H1 (cell line): Measurements from ENCODE around the gene BAK1. TPM values are rescaled to one million over a fixed set of nuclear protein-coding genes. Genes with fewer than 3 reads are reported as not detected.
A peak's percentile ranks its signal among the peaks of the same experiment; 100 is the strongest.

Experiments
- CTCF ChIA-PET: fragments of 300-600 bp; sonication (Branson Sonifier 250); formaldehyde crosslinking; loops from one replicate; lab custom pipeline; 2021; ENCODE audit not compliant: partially characterized antibody; lab: Charles Lee
- POLR2A ChIA-PET: fragments of 300-600 bp; sonication (Branson Sonifier 250); formaldehyde crosslinking; loops from one replicate; lab custom pipeline; 2021; ENCODE audit warnings: inconsistent platforms; ENCODE audit not compliant: partially characterized antibody; lab: Charles Lee
- DNase-seq, 2 experiments: peaks; one replicate each; pipeline versions ENCODE4 v3.0.0 to v3.0.0-alpha.2; 2010 to 2022; ENCODE audit warnings: low spot score in 2 of 2, low read depth in 1 of 2, mixed read lengths in 1 of 2
- FAIRE-seq: peaks from 2 replicates; lab custom pipeline; 2011; peaks lifted over from hg19 to GRCh38; lab: Jason Lieb, UNC
- H2AFZ ChIP-seq: 2 replicates; pipeline ENCODE4 v1.8.1; 2012; ENCODE audit warnings: low read length, inconsistent platforms
- H2AK5ac ChIP-seq: 2 replicates; pipeline ENCODE4 v1.6.1; 2013; ENCODE audit warnings: low read depth, low read length
- H2BK120ac ChIP-seq: replicated peaks from 2 replicates; pipeline ENCODE3; 2013; ENCODE audit warnings: low read depth, low read length, inconsistent platforms
- H2BK12ac ChIP-seq: 2 replicates; pipeline ENCODE4 v1.6.1; 2013; ENCODE audit warnings: low read depth, low read length
- H2BK15ac ChIP-seq: 2 replicates; pipeline ENCODE4 v1.6.1; 2013; ENCODE audit warnings: low read length
- H2BK20ac ChIP-seq: 2 replicates; pipeline ENCODE4 v1.6.1; 2013; ENCODE audit warnings: low read length
- H2BK5ac ChIP-seq: 2 replicates; pipeline ENCODE4 v1.6.1; 2013; ENCODE audit warnings: low read depth, low read length
- H3K14ac ChIP-seq: 2 replicates; pipeline ENCODE4 v1.6.1; 2013; ENCODE audit warnings: inconsistent platforms; ENCODE audit not compliant: insufficient read length
- H3K18ac ChIP-seq: 2 replicates; pipeline ENCODE4 v1.6.1; 2013; ENCODE audit warnings: low read length; ENCODE audit errors: extremely low read depth
- H3K23ac ChIP-seq: 2 replicates; pipeline ENCODE4 v1.6.1; 2013; ENCODE audit warnings: inconsistent platforms; ENCODE audit not compliant: insufficient read length
- H3K23me2 ChIP-seq: 2 replicates; pipeline ENCODE4 v1.6.1; 2013; ENCODE audit warnings: low read depth, low read length
- H3K27ac ChIP-seq: 2 replicates; pipeline ENCODE4 v1.6.1; 2011; ENCODE audit warnings: low read depth, low read length, inconsistent platforms
- H3K27me3 ChIP-seq, 4 experiments: replicated peaks in 1 of 4; 1 replicate in 1 of 4; 2 replicates in 3 of 4; pipeline versions ENCODE4 v1.6.1 to v1.8.1; 2011 to 2013; ENCODE audit warnings: low read length in 3 of 4, mild to moderate bottlenecking in 3 of 4, inconsistent platforms in 2 of 4, mixed read lengths in 2 of 4, moderate library complexity in 1 of 4; ENCODE audit not compliant: control insufficient read depth in 3 of 4, insufficient read depth in 3 of 4; ENCODE audit errors: extremely low read depth in 1 of 4
- H3K36me3 ChIP-seq, 4 experiments: 2 replicates each; pipeline versions ENCODE4 v1.6.1 to v1.8.1; 2011 to 2013; ENCODE audit warnings: mild to moderate bottlenecking in 4 of 4, low read length in 3 of 4, moderate library complexity in 2 of 4, control low read depth in 1 of 4, inconsistent platforms in 1 of 4; ENCODE audit not compliant: insufficient read depth in 4 of 4, control insufficient read depth in 2 of 4
- H3K4ac ChIP-seq: replicated peaks from 2 replicates; pipeline ENCODE3; 2013; ENCODE audit warnings: low read length, low read depth, mixed read lengths, inconsistent platforms; ENCODE audit not compliant: insufficient read length
- H3K4me1 ChIP-seq, 4 experiments: replicated peaks in 1 of 4; 1 replicate in 1 of 4; 2 replicates in 3 of 4; pipeline versions ENCODE4 v1.6.1 to v1.8.1; 2011 to 2013; ENCODE audit warnings: low read length in 3 of 4, inconsistent platforms in 2 of 4, mixed read lengths in 1 of 4; ENCODE audit not compliant: insufficient read depth in 4 of 4, control insufficient read depth in 3 of 4
- H3K4me2 ChIP-seq, 2 experiments: 2 replicates each; pipeline versions ENCODE4 v1.6.1 to v1.8.1; 2011 to 2013; ENCODE audit warnings: low read depth in 2 of 2, low read length in 2 of 2, control low read depth in 1 of 2, inconsistent platforms in 1 of 2, mild to moderate bottlenecking in 1 of 2; ENCODE audit not compliant: insufficient read depth in 1 of 2
- H3K4me3 ChIP-seq, 4 experiments: fragments of 200-600, 300-600 bp in 1 of 4; sonication (generic), shearing (Covaris generic), sonication (Bioruptor Twin) in 1 of 4; 2 replicates each; pipeline versions ENCODE4 v1.5.1 to v1.8.1; 2011 to 2016; ENCODE audit warnings: low read length in 4 of 4, low read depth in 3 of 4, control low read depth in 2 of 4, inconsistent platforms in 2 of 4, mild to moderate bottlenecking in 2 of 4, mixed read lengths in 1 of 4, moderate library complexity in 1 of 4; ENCODE audit not compliant: insufficient read depth in 2 of 4; ENCODE audit errors: extremely low read depth in 1 of 4
- H3K56ac ChIP-seq: replicated peaks from 2 replicates; pipeline ENCODE3; 2013; ENCODE audit warnings: low read depth, mild to moderate bottlenecking, mixed read lengths, low read length, inconsistent platforms; ENCODE audit not compliant: insufficient read length
- H3K79me1 ChIP-seq: 2 replicates; pipeline ENCODE4 v1.6.1; 2013; ENCODE audit warnings: low read depth, low read length, control low read depth
- H3K79me2 ChIP-seq, 2 experiments: 2 replicates each; pipeline versions ENCODE4 v1.6.1 to v1.8.1; 2012 to 2013; ENCODE audit warnings: low read length in 2 of 2, mild to moderate bottlenecking in 2 of 2, inconsistent platforms in 1 of 2; ENCODE audit not compliant: insufficient read depth in 2 of 2, control insufficient read depth in 1 of 2
- H3K9ac ChIP-seq, 4 experiments: replicated peaks in 1 of 4; 1 replicate in 1 of 4; 2 replicates in 3 of 4; pipeline versions ENCODE4 v1.6.1 to v1.8.1; 2011 to 2013; ENCODE audit warnings: low read depth in 3 of 4, low read length in 3 of 4, control low read depth in 2 of 4, mild to moderate bottlenecking in 2 of 4, moderate library complexity in 2 of 4, inconsistent platforms in 1 of 4; ENCODE audit errors: extremely low read depth in 1 of 4
- H3K9me3 ChIP-seq, 2 experiments: 2 replicates each; pipeline versions ENCODE4 v1.6.1 to v1.8.1; 2012 to 2013; ENCODE audit warnings: mild to moderate bottlenecking in 2 of 2, moderate library complexity in 2 of 2, control low read depth in 1 of 2, inconsistent platforms in 1 of 2, low read depth in 1 of 2, low read length in 1 of 2, mixed read lengths in 1 of 2; ENCODE audit not compliant: insufficient read depth in 2 of 2
- H4K20me1 ChIP-seq, 2 experiments: replicated peaks in 1 of 2; 2 replicates each; pipeline versions ENCODE3 to v1.8.1; 2011 to 2013; ENCODE audit warnings: inconsistent platforms in 2 of 2, low read length in 2 of 2, mild to moderate bottlenecking in 1 of 2; ENCODE audit not compliant: insufficient read depth in 2 of 2, control insufficient read depth in 1 of 2
- H4K5ac ChIP-seq: 2 replicates; pipeline ENCODE4 v1.6.1; 2013; ENCODE audit warnings: low read length, low read depth, mixed read lengths, inconsistent platforms; ENCODE audit not compliant: insufficient read length
- H4K8ac ChIP-seq: 2 replicates; pipeline ENCODE4 v1.8.0; 2013; ENCODE audit warnings: mild to moderate bottlenecking, moderate library complexity, low read length, inconsistent platforms; ENCODE audit not compliant: insufficient read depth; ENCODE audit errors: extremely low read depth
- H4K91ac ChIP-seq: replicated peaks from 2 replicates; pipeline ENCODE3; 2013; ENCODE audit warnings: low read length, mixed read lengths, inconsistent platforms; ENCODE audit not compliant: insufficient read length
- ASH2L ChIP-seq: fragments of 200-600, 300-600 bp; sonication (generic); IDR thresholded peaks from one replicate; pipeline ENCODE4 v1.7.1; 2017; ENCODE audit warnings: low read length
- BRCA1 ChIP-seq: IDR thresholded peaks from 2 replicates; pipeline ENCODE4 v1.6.1; 2012; ENCODE audit warnings: low read depth, low read length, improper control_type of control experiment
- CBX8 ChIP-seq: fragments of 300-800, 300-1000 bp; sonication (generic); IDR thresholded peaks from 2 replicates; pipeline ENCODE4 v1.7.1; 2016; ENCODE audit warnings: low read depth, low read length, borderline replicate concordance
- CEBPB ChIP-seq: IDR thresholded peaks from 2 replicates; pipeline ENCODE4 v1.6.1; 2012; ENCODE audit warnings: low read depth, low read length
- MAFK ChIP-seq: IDR thresholded peaks from 2 replicates; pipeline ENCODE4 v1.6.1; 2012; ENCODE audit warnings: low read depth, mild to moderate bottlenecking, improper control_type of control experiment, low read length
- SP1 ChIP-seq: IDR thresholded peaks from 2 replicates; pipeline ENCODE4 v1.6.1; 2011; ENCODE audit warnings: low read depth, low read length
- WGBS, 2 experiments: shearing (Covaris generic) in 1 of 2; methylation state at CpG; one replicate each; pipeline versions ENCODE4 v1.1.6 to v1.1.7; 2013 to 2015; ENCODE audit warnings: low lambda C conversion rate in 2 of 2, mixed read lengths in 2 of 2, inconsistent platforms in 1 of 2, low coverage in 1 of 2, missing lambda C conversion rate in 1 of 2; ENCODE audit not compliant: insufficient replicate concordance in 2 of 2, insufficient coverage in 1 of 2, insufficient read length in 1 of 2; ENCODE audit errors: extremely low coverage in 1 of 2, missing lambda C conversion rate in 1 of 2; 5-methylcytosine and 5-hydroxymethylcytosine counted together
- polyA plus RNA-seq, 7 experiments: library from polyadenylated mRNA; depleted of rRNA in 3 of 7; stranded (reverse) in 5 of 7; unstranded in 2 of 7; fragments of >200 nt in 5 of 7; fragments of 200-250 nt in 2 of 7; gene quantifications; 1 replicate in 5 of 7; 2 replicates in 1 of 7; 4 replicates in 1 of 7; pipeline versions ENCODE4 v1.2.1 to v1.2.3, GENCODE V29; 2011 to 2013; ENCODE audit warnings: missing spikeins in 2 of 7, mixed read lengths in 2 of 7
- total RNA-seq: library from RNA; stranded (reverse); fragmentation: NEBNext Ultra II Directional; extraction: Animal tissue kit (Norgen Biotek cat#: 25700); gene quantifications from 2 replicates; pipeline ENCODE4 v1.2.1, GENCODE V29; 2021
- TF ChIP-seq, protein P1 (sequence below): IDR thresholded peaks from 2 replicates; pipeline ENCODE4 v1.6.1; 2012; ENCODE audit warnings: low read length, inconsistent platforms

The BAK1 gene
- total and polyA plus RNA-seq, 2 of the 8 experiments (the other 6 are each of a cell fraction or from before 2014, with no cell fraction given) = 43.3 to 43.4 TPM

- FAIRE-seq (no peak), DNase-seq (no peak)
- Histone ChIP-seq H3K79me1 (peaks cover 18% of the 10 kb centered on the region), H2BK12ac (peak overlapping the region; percentile 18; the same call in 1 of the 2 replicates), H4K8ac (no peak overlapping the region), H3K14ac (no peak overlapping the region), H3K56ac (no peak overlapping the region), H4K5ac (no peak overlapping the region), H4K91ac (peak overlapping the region; percentile 61), H2BK15ac (peak overlapping the region; percentile 46; the same call in 1 of the 2 replicates), H3K36me3 (peaks cover 0 to 2% (median 0%) of the 10 kb centered on the region in 4 experiments; a peak in 2 of 8 replicates), H3K9me3 (no peaks in the 10 kb centered on the region), H3K4me3 (peak overlapping the region; percentile 70 to 85 (median 80)), H4K20me1 (peaks cover 0 to 14% of the 10 kb centered on the region in 2 experiments), H3K18ac (peak overlapping the region; percentile 83), H3K79me2 (peaks cover 4 to 38% of the 10 kb centered on the region in 2 experiments; a peak in 3 of 4 replicates), H2AFZ (no peak overlapping the region), H3K27me3 (peaks cover 0 to 3% (median 1%) of the 10 kb centered on the region in 4 experiments; a peak in 3 of 7 replicates), H3K9ac (peak overlapping the region in 1 of 4 experiments; percentile 16; a peak in 2 of 7 replicates), H2BK20ac (no peak overlapping the region), H3K4me1 (peaks cover 6 to 19% (median 13%) of the 10 kb centered on the region in 4 experiments), H2BK5ac (peak overlapping the region; percentile 81; the same call in 1 of the 2 replicates), H3K27ac (no peak overlapping the region), H3K23me2 (peaks cover 20% of the 10 kb centered on the region), H3K4me2 (peak overlapping the region; percentile 87 to 88), H3K4ac (peak overlapping the region; percentile 41), H2BK120ac (no peak overlapping the region), H2AK5ac (peak overlapping the region; percentile 41; the same call in 1 of the 2 replicates), H3K23ac (no peak overlapping the region)
- TF ChIP-seq, protein P1, sequence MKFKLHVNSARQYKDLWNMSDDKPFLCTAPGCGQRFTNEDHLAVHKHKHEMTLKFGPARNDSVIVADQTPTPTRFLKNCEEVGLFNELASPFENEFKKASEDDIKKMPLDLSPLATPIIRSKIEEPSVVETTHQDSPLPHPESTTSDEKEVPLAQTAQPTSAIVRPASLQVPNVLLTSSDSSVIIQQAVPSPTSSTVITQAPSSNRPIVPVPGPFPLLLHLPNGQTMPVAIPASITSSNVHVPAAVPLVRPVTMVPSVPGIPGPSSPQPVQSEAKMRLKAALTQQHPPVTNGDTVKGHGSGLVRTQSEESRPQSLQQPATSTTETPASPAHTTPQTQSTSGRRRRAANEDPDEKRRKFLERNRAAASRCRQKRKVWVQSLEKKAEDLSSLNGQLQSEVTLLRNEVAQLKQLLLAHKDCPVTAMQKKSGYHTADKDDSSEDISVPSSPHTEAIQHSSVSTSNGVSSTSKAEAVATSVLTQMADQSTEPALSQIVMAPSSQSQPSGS = no peak
- TF ChIP-seq SP1 (no peak), BRCA1 (no peak), CBX8 (no peak), CEBPB (no peak), MAFK (no peak), ASH2L (no peak)
- CTCF ChIA-PET = interaction anchor here (0.7 to 10.4 kb wide), 18 partner anchors 9 to 327 kb away, joined by 3 to 70 read pairs (median 4); partner anchors contain the start of gene BAK1
- POLR2A ChIA-PET = interaction anchor here (1.0 to 4.7 kb wide), 9 partner anchors 8 to 147 kb away, joined by 3 to 28 read pairs (median 4); no protein-coding TSS in a partner anchor
- WGBS, 2 experiments = 67% methylated on average over 12 of the region's 12 CpGs; no CpG with 5 or more reads in 1 of the 2 experiments
Measured at GRCh38 chr6:33622456-33623431, 42.7 kb upstream of the BAK1 start.
